GM21367 (cell line): ENCODE data around the gene FOXJ2.
"Not testable (repeated sequence)": the region's sequence is repeated elsewhere in the genome, so short reads cannot be mapped to it uniquely, and the experiment has no call there.

Source experiments
- ATAC-seq: cut with Tn5 transposase; IDR thresholded peaks from one replicate; pipeline ENCODE4 v1.9.1; 2021; ENCODE audit not compliant: unreplicated experiment

Gene FOXJ2

GRCh38 chr12:8032242-8033152 lies at the start of gene FOXJ2:
Gene FOXJ2 (plus strand): TSS chr12:8032716. CDS start chr12:8039833, 7,117 bp downstream.
- no peak for ATAC-seq

- ATAC-seq: not testable (repeated sequence)
Observed at GRCh38 chr12:7983019-7983418, 49.5 kb upstream of the FOXJ2 start.

GRCh38 chr12:7983460-7983859 lies 49.1 kb upstream of the FOXJ2 start:
- not testable (repeated sequence) for ATAC-seq

GRCh38 chr12:7984900-7985299 lies 47.6 kb upstream of the FOXJ2 start:
- ATAC-seq: no peak

GRCh38 chr12:7985802-7986418 lies 46.6 kb upstream of the FOXJ2 start:
- no peak for ATAC-seq

- no peak for ATAC-seq
Observed at GRCh38 chr12:7989827-7990491, 42.6 kb upstream of the FOXJ2 start.

GRCh38 chr12:7991535-7991934 lies 41.0 kb upstream of the FOXJ2 start:
- no peak for ATAC-seq

- peak; percentile 9 for ATAC-seq
Observed at GRCh38 chr12:7994731-7995205, 37.7 kb upstream of the FOXJ2 start.

GRCh38 chr12:7995266-7995963 lies 37.1 kb upstream of the FOXJ2 start:
- peak; percentile 98 for ATAC-seq

- not testable (repeated sequence) for ATAC-seq
Observed at GRCh38 chr12:8000827-8001226, 31.7 kb upstream of the FOXJ2 start.

GRCh38 chr12:8001496-8001895 lies 31.0 kb upstream of the FOXJ2 start:
- ATAC-seq: not testable (repeated sequence)

- ATAC-seq: not testable (repeated sequence)
Observed at GRCh38 chr12:8004897-8005296, 27.6 kb upstream of the FOXJ2 start.

- ATAC-seq: no peak
Observed at GRCh38 chr12:8011331-8011730, 21.2 kb upstream of the FOXJ2 start.

- no peak for ATAC-seq
Observed at GRCh38 chr12:8012651-8013309, 19.7 kb upstream of the FOXJ2 start.

GRCh38 chr12:8014836-8015235 lies 17.7 kb upstream of the FOXJ2 start:
- no peak for ATAC-seq

- ATAC-seq: not testable (repeated sequence)
Observed at GRCh38 chr12:8018213-8018612, 14.3 kb upstream of the FOXJ2 start.

- no peak for ATAC-seq
Observed at GRCh38 chr12:8018666-8019581, 13.6 kb upstream of the FOXJ2 start.

- peak; percentile 90 for ATAC-seq
Observed at GRCh38 chr12:8026291-8026900, 6.1 kb upstream of the FOXJ2 start.

GRCh38 chr12:8027856-8028255 lies 4.7 kb upstream of the FOXJ2 start:
- ATAC-seq: no peak
